Hepatic stellate cell (primary cell): ENCODE data around the gene GNAI3.

Experiments used
- DNase-seq: peaks from one replicate; pipeline ENCODE4 v3.0.0; 2011; ENCODE audit warnings: low spot score

The GNAI3 gene

GRCh38 chr1:109598655-109599054 is 50.2 kb downstream of the GNAI3 start:
- no peak for DNase-seq

GRCh38 chr1:109603229-109603628 is 54.8 kb downstream of the GNAI3 start:
- no peak for DNase-seq

- DNase-seq, result no peak
Observed at GRCh38 chr1:109605381-109605780, 57.0 kb downstream of the GNAI3 start.

- no peak for DNase-seq
Observed at GRCh38 chr1:109609881-109610280, 61.5 kb downstream of the GNAI3 start.

GRCh38 chr1:109610609-109611307 is 62.3 kb downstream of the GNAI3 start:
- DNase-seq, result no peak

- no peak for DNase-seq
Observed at GRCh38 chr1:109611308-109611990, 63.0 kb downstream of the GNAI3 start.

GRCh38 chr1:109613361-109614147 is 65.1 kb downstream of the GNAI3 start:
- no peak for DNase-seq

- DNase-seq, result no peak
Observed at GRCh38 chr1:109615879-109616278, 67.5 kb downstream of the GNAI3 start.

GRCh38 chr1:109616391-109616790 is 68.0 kb downstream of the GNAI3 start:
- DNase-seq, result no peak

- peak; percentile 78 for DNase-seq
Observed at GRCh38 chr1:109617291-109617801, 68.9 kb downstream of the GNAI3 start.

GRCh38 chr1:109618661-109619575 is 70.5 kb downstream of the GNAI3 start:
- no peak for DNase-seq

GRCh38 chr1:109619576-109620400 is 71.4 kb downstream of the GNAI3 start, which contains the start of the genes AMPD2 and GNAT2:
Gene AMPD2 (plus strand): TSS chr1:109619837. CDS start chr1:109621176, 1,339 bp downstream.
Gene GNAT2 (minus strand): TSS chr1:109619616. CDS start chr1:109612870, 6,746 bp downstream.
- peak; percentile 75 for DNase-seq

- DNase-seq, result peak; percentile 86
Observed at GRCh38 chr1:109620401-109620791, 72.0 kb downstream of the GNAI3 start.

- peak; percentile 99 for DNase-seq
Observed at GRCh38 chr1:109620841-109621286, 72.4 kb downstream of the GNAI3 start.

- DNase-seq, result peak; percentile 60
Observed at GRCh38 chr1:109621379-109622136, 73.1 kb downstream of the GNAI3 start.

GRCh38 chr1:109622137-109622892 is 73.9 kb downstream of the GNAI3 start:
- no peak for DNase-seq

- DNase-seq, result no peak
Observed at GRCh38 chr1:109622895-109623294, 74.5 kb downstream of the GNAI3 start.

GRCh38 chr1:109623601-109624161 is 75.3 kb downstream of the GNAI3 start:
- DNase-seq, result no peak
